HG02678 (cell line): ENCODE measurements around the gene TPM2.

Experiments
- ATAC-seq: cut with Tn5 transposase; IDR thresholded peaks from one replicate; pipeline ENCODE4 v1.9.1; 2021; ENCODE audit warnings: mild to moderate bottlenecking, moderate library complexity; ENCODE audit not compliant: unreplicated experiment

TPM2 gene

DNA sequence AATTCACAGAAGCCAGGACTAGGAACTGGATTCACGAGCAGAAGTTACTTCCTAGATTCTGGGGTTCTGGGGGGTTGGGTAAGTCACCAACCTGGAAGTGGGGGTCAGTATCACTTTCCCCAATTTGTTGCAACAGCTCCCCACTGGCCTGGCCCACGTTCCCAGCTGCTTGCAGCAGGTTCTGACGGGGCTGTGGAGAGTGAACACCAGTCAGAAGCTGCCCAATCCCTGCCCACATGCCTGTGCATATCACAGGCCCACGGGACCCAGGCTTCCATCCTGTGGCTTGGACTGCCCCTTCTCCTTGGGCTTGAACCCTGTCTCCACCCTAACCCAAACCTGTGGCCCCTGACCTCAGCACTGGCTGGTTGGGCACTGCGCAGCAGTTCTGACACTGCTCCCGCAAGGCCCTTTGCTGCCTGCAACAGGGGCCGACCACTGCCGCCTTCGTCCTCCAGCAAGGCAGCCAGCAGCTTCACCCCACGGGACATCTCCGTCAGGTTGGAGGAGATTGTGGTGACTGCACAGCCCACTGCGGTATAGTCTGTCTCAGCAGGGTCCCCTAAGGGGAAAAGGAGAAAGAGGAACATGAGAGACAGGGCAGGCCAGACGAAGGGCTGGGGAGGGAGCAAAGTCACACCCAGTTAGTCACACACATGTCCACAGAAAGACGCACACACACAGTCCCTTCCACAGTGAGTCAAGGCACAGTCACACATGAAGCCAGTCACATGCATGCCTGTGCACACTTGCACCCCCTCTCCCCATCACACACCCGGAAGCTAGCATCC is 29.2 kb upstream of the TPM2 start:
- no peak for ATAC-seq

DNA sequence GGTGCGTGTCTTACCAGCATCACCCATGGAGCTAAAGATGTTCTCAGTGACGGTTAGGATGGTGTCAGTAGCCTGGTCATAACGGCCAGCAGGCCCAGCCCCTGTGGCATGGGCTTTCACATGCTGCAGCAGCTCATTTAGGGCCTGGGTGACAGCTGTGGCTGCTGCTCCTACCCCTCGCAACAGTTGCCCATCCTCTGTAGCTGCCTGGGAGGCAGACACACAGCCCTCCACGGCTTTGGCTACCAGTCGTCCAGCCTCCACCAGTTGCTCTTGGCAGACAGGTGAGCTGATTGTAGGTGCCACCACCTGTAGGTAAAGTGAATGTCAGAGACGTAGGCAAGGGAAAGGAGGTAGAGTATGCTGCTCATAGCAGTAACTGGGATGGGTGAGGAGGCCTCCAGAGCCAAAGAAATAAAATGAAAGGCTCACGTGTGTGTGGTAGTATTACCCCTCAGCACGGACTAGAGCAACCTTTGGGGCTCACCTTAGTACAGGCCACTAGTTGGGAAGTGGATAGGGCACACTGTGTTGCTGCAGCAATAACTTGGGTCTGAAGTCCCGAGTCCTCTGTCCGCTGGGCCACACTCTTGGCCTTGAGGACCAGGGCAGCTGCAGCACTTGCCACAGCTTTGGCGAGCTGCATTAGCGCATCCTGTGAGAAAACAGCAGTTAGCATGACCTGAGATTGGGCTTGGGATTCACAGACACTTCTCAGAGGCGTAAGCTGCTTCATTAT is 27.6 kb upstream of the TPM2 start:
- ATAC-seq: no peak

DNA sequence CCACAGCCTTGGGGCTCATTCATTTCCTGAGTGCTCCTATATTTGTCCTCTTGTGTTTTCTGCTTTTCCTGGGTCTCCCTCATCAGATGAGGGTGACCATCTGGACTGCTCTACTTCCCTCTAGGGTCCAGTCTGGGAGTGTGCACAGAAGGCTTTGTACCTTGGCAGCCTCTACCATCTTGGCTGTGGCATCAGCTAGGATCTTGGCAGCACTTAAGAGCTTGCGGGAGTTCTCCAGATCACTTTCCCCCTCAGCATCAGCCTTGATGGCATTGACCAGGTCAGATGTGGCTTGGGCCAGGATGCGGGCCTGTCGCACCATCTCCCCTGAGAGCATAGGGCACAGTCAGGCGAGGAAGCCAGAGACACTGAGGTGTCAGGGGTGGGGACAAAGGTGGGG is 26.5 kb upstream of the TPM2 start:
- no peak for ATAC-seq

DNA sequence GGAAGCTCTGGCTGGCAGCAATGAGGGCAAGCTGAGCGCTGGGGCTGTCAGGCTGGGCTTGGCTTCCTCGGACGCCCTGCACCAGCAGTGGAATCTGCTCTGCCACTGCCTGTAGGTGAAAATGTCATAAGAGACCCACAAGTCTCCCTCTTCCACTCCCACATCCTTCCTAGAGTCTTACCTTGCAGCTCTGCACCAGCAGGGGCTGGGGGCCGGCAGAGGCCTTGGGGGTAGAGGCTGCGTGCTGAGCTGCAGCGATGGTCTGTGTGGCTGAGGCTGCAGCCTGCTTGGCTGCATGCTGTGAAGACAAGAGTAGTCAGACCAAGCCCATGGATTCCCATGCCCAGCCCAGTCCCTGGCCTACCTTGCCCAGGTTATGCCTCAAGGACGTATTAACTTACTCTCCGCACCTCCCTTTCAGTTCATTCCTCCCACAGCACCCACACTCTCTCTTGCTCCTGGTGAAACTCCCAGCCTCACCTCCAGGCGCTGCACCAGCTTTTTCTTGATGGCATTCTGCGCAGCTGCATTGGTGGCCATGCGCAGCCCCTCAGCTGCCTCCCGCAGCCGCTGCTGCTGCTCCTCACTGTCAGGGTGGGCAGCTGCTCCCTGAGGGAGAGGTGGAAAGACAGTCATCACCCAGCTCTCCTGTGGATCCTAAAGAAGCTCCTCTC is 25.0 kb upstream of the TPM2 start:
- no peak for ATAC-seq

DNA sequence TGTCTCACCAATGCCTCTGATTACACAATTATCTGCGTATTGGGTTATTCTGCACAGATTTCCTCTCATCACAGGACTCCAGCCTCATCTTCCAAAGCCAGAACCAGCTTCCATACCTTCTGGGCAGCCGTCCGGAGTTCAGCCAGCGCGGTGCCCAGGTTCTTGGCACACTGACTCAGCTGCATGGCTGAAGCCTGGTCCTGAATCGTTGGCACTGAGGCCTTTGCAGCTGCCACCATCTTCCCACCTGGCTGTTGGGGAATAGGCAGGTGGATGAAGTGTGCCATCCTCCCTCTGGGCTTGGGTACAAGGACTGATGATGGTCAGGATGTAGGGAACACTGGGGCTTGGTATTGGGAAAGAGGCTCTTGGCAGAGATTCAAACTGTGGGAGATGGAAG is 24.4 kb upstream of the TPM2 start:
- no peak for ATAC-seq

DNA sequence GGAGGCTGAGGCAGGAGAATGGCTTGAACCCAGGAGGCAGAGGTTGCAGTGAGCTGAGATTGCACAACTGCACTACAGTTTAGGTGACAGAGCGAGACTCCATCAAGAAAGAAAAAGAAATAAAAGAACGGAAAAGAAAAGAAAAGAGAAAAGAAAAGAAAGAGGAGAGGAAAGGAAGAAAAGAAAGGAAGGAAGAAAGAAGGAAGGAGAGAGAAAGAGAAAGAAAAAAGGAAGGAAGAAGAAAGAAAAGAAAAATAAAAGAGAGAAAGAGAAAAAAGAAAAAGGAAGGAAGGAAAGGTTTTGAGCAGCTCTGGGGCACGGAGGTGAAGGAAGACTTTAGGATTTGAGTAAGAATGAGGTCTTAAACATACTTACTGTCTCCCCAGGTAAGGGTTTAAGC is 23.9 kb upstream of the TPM2 start:
- ATAC-seq: no peak

DNA sequence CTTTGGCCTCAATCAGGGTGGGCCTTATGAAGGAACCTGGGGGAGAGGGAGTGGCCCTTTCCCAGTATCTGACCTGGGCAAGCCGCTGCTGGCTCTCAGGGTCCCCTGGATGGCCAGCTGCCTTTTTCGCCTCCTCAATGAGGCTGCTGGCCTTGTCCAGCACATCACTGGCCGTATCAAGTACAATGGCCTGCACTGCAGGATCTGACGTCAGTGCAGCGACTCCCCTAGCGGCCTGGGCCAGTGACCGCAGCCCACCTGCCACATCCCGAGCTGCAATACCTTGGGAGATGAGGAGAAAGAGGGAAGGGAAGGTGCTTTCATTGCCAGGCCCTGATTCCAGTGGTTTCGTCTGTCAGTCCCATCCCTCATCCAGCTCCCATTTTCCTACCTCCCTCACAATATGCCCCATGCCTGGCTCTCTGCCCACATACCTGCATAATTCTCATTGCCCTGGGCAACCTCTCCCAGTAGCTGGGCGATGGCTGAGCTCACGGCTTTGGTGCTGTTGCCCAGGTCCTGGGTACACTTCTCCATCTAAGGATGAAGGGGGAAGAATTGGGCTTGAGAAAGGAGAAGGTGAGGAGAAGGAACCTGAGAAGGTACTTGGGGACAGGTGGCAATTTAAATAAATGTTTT is 23.2 kb upstream of the TPM2 start:
- no peak for ATAC-seq

DNA sequence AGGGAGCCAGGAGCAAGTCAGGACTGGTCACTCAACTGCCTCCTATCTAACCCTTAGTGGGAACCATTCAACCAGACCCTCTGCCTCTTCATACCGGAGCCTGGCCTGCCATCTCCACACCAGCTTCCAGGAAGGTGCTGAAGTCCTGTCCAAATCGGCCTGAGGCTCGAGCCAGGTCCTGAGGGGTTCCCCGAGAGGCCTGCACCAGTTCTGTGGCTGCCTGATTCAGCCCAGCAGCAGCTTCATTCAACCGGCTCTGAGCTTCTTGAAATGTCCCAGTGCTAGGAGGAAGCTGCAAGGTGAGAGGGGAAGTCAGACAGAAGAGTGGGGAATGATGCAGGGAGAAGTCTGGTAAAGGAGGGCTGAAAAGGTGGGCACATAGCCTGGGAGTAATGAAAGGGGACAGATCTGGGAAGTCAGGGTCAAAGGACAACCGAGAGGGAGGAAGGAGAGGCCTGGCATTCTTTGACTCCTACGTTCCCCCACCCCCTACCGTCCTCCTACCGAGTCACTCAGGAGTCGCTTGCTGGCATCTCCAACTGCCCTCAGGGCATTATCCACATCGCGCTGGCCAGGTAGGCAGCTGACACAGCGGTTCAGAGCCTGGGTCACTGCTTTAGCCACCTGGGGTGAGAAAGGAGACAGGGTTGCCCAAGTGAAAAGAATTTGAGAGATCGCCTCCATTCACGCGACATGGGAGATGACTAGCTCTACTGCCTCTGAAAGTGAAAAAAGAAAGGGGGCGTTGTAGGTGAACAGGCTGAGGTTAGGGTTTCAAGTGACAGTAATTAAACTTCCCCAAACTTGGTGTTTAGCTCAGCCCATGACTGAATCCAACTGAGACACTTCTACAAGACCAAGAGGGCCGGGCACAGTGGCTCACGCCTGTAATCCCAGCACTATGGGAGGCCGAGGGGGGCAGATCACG is 22.0 kb upstream of the TPM2 start:
- ATAC-seq: no peak

DNA sequence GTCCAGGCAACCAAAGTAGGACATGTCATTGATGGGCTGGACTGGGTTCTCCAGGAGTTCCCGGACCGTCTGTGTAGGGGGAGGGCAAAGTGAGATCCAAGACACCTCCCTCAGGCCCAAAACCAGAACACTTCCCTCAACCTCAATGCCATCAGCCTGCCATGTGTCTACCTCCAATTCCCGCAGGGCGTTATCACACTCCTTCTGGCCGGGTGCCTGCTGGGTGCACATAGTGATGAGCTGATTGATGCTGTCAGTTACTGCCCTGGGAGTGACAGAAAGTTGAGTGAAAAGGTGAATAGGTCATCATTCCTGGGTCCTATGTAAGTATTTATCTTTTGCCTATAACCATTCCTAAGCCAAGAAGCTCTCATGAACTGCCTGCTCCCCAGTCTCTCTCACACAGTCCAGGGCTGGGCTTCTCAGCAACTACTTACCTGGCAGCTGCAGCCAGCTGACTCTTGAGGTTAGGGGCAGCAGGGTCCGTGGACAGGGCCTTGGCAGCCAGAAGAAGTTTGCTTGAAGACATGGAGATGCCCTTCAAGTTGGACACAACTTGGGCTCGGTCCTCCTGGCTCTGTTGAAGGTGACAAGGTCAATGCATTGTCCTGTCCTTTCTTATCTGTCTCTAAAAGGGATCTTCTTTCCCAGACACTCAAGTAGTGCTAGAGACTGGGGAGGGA is 21.2 kb upstream of the TPM2 start:
- no peak for ATAC-seq

DNA sequence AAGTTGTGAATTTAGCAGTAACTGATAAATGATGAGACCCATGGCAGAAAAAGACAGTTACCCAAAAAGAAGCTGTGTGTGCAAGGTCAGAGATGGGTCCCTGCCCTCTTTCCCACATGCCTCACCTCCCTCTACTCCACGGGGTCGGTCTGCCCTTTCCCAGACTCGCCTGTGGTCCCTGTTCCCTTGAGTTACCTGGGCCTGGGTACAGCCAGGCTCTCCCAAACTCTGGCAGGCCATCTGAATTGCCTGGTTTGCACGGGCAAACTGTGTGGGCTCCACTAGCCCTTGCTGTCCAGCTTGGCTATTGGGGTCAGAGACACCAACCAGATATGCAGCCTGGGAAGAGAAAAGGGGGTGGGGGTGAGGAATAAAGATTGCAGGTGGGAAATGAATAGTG is 18.4 kb upstream of the TPM2 start:
- ATAC-seq: no peak

DNA sequence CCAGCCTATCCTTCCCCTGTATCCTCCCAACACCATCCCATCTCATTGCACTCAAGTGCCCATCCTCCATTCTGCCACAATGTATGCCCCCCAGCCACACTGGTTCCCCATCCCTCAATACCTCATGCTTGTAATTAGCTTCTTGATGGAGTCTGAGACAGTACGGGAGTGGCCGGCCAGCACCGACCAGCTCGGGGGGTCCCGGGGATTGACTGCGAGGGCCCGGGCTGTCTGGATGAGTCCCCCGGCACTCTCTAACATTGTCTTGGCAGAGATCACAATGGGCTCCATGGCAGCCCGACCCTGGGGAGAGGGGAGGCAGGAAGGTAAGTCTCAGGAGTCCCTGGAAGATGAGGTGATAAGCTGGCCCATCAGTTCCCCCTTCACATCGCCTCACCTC is 17.2 kb upstream of the TPM2 start:
- no peak for ATAC-seq

DNA sequence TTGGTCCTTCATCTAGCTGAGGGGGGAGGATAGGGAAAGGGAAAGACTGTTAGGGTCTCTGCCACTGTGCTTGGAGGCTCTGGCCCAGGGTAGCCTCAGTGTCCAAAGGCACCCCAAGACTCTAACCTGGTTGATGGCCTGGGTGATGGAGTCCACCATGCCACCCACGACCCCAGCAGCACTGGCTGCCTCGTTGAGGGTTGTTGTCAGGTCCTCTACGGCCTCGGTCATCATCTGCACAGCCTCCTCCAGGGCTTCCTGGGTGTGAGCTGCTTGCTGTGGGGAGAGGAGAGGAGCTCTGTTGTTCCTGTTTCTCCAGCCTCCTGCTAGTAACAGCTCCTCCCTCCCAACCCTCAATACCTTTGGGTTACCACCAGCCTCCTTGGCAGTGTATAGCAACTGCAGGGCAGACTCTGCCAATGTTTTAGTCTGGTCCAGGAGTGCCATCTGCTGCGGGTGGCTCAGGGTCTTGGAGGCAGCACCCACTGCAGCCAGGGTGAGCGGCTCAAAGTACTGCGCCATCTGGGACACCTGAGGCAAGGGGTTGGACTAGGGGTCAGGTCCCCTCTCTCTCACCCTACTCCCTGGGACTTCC is 16.2 kb upstream of the TPM2 start:
- no peak for ATAC-seq

DNA sequence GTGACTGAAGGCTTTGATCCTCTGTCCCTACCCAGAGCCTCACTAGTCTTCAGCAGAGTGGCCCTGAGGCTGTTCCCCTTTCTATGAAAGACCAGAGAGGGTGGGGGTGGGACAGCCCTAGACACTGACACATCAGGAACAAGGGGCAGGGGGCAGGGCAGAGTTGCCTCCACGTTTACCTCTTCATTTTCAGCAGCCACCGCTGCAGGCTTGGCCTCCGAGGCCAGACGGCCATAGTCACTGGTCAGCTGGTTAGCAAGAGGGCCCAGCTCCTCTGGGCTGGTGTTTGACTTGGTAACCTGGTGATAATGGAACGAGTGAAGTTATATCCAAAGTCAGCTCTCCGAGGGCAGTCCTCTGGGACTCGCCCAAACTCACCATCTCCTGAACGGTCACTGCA is 15.6 kb upstream of the TPM2 start:
- ATAC-seq: no peak

DNA sequence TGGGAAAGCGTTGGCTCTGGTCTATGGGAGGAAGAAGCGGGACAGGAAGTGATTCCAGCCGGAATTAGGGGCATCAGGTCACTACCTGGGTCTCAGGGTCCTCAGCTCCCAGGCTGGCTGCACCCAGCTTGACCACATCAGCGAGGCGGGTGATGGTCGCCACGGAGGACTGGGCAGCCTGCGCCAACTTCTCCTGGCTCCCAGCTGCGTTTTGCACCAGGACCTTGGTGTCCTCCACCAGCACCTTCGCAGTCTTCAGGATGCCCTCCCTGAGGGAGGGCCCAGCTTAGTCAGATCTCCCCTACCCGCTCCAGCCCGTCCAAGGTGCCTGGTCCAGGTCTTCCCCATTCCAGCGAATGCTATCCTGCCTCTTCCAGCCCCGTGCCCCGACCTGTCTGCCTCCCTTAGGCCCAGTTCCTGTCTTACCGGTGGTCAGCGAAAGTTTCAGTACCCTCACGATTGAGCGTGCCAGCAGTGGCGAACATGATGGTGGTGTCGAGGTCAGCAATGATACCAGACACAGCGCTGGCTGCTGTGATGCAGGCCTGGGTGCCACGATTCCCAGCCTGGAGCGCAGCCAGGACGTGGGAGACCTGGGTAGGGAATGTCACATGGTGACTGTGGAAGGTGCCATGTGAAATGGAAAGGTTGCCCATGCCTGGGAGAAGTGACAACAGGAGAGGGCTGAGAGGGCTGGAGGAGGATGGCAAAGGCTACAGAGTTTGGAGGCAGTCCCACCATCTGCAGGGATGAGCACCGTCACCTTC is 14.4 kb upstream of the TPM2 start:
- ATAC-seq: no peak

DNA sequence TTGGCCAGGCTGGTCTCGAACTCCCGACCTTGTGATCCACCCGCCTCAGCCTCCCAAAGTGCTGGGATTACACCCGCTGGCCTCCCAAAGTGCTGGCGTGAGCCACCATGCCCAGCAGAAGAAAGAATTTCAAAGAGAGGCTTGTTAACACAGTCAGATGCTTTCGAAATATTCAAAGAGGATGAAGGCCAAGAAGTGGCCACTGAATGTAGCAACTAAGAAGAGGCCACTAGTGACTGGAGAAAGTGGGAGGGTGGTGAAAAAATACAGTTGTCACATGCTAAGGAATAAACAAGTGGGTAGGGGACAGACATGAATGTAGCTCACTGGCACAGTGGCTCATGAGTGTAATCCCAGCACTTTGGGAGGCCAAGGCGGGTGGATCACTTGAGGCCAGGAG is 13.0 kb upstream of the TPM2 start:
- ATAC-seq: no peak

DNA sequence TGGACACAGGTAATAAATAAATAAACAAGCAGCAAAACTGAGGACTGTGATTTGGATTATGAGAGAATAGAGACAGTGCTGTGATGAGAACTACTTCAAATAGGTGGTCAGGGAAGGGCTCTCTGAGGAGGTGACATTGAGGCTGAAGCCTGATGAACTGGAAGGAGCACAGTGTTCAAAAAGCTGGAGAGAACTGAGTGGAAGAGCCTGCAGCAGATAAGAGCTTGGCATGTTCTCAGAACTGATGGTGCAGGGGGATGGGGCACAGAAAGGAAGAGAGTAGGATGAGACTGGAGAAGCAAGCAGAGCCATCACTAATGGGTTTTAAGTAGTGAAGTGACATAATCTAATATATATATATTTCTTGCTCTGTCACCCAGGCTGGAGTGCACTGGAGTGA is 11.2 kb upstream of the TPM2 start:
- ATAC-seq: no peak

DNA sequence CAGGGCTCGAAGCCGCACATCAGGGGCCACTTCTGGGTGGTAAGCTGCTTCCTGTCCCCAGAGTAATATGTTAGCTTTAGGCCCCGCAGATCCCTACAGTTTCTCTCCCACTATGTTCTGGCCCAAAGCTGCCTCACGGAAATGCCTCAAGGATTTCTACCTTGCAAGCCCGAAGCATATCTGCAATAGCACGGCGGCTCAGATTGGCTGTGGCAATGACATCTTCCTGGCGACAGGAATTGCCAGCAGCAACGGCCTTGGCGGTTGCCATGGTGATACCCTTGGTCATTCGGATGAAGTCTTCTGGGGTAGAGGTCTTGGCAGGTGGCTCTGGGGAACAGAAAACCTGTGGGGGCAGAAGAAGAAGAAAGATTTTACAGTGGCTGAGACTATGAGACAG is 10.3 kb upstream of the TPM2 start:
- no peak for ATAC-seq

DNA sequence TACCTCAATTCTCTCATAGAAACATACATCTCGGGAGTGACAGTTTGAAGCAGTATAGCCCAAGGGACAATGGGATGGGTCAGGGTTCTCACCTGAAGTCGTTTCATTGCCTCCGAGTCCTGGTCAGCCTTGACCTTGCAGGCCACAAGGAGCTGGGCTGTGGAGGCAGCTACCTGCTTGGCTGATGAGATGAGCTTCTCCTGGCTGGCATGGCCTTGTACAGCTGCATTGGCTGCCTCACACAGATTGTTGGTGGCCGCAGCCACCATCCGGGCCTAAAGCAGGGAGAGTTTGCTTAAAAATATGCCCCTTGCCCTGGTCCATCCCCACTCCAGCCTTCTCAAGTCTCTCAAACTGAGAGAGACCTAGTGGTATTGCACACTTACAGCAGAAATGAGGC is 8.5 kb upstream of the TPM2 start:
- no peak for ATAC-seq

DNA sequence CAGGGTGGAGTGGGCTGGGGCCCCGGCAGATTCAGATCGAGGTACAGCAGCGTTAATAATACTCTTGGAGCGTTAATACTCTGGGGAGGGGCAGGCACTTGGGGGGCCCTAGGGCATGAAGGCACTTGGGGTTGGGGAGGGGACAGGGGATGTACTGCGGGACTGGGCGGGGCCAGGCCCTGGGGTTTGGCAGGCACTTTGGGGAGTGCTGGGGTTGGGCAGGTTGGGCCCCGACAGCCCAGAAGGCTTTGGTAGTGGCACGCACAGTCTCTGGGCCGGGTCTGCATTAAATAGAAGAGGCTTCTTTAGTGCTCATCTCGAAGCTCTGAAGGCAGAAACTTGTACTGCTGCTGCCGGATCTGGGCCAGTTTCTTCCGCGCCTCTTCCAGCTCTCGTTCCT is 7.8 kb upstream of the TPM2 start:
- ATAC-seq: no peak
